Stimulated activated CD8-positive, alpha-beta memory T cell treated with anti-CD3 and anti-CD28 coated beads, Interleukin-7, amount 100 ng/mL, for 4 hours (primary cell): ENCODE results near the gene EIF5A2.

Experiments
- DNase-seq, 2 donors: peaks; one replicate each; pipeline ENCODE4 v3.0.0-alpha.2; 2020; ENCODE audit warnings: low read depth in 2 of 2

The EIF5A2 gene

GRCh38 chr3:170852324-170852723 is 56.1 kb downstream of the EIF5A2 start:
- DNase-seq = no peak

- DNase-seq = no peak
Observed at GRCh38 chr3:170848292-170848917, 60.0 kb downstream of the EIF5A2 start.

- DNase-seq = no peak
Observed at GRCh38 chr3:170844377-170844776, 64.1 kb downstream of the EIF5A2 start.

GRCh38 chr3:170840291-170840859 is 68.1 kb downstream of the EIF5A2 start:
- DNase-seq = no peak

GRCh38 chr3:170839518-170840100 is 68.8 kb downstream of the EIF5A2 start:
- no peak for DNase-seq
